Measurements from ENCODE around the gene SNX33. TPM values are rescaled to one million over a fixed set of nuclear protein-coding genes. Genes with fewer than 3 reads are reported as not detected.

SNX33 gene
- total RNA-seq, 1 donor from 2014 or later: 36.3 TPM

- DNase-seq (ENCODE audit: extremely low spot score, unreplicated experiment): no peak
- Mint-ChIP-seq H3K9me3 (ENCODE audit: unreplicated experiment) (no peaks in the 10 kb centered on the region), H3K4me1 (ENCODE audit: unreplicated experiment) (peaks cover 70% of the 10 kb centered on the region), H3K27me3 (ENCODE audit: unreplicated experiment) (no peaks in the 10 kb centered on the region), H3K36me3 (ENCODE audit: unreplicated experiment) (peaks cover 15% of the 10 kb centered on the region), H3K4me3 (ENCODE audit: unreplicated experiment) (peak overlapping the region; percentile 90), H3K27ac (ENCODE audit: unreplicated experiment) (peak overlapping the region; percentile 96)
- no peak for TF ChIP-seq CTCF (IDR thresholded peaks at IDR 0.05)
Observed at GRCh38 chr15:75648156-75649000, 666 bp downstream of the SNX33 start.

GRCh38 chr15:75649045-75649761 lies 1.5 kb downstream of the SNX33 start:
- no peaks in the 10 kb centered on the region for H3K27me3 Mint-ChIP-seq (ENCODE audit: unreplicated experiment)
- H3K9me3 Mint-ChIP-seq (ENCODE audit: unreplicated experiment): no peaks in the 10 kb centered on the region
- peaks cover 69% of the 10 kb centered on the region for H3K4me1 Mint-ChIP-seq (ENCODE audit: unreplicated experiment)
- no peak for TF ChIP-seq CTCF (IDR thresholded peaks at IDR 0.05)
- no peak for DNase-seq (ENCODE audit: extremely low spot score, unreplicated experiment)
- H3K36me3 Mint-ChIP-seq (ENCODE audit: unreplicated experiment): peaks cover 15% of the 10 kb centered on the region
- peak overlapping the region; percentile 96 for H3K27ac Mint-ChIP-seq (ENCODE audit: unreplicated experiment)
- peak overlapping the region; percentile 90 for H3K4me3 Mint-ChIP-seq (ENCODE audit: unreplicated experiment)

GRCh38 chr15:75649848-75650247 lies 2.1 kb downstream of the SNX33 start:
- Mint-ChIP-seq H3K27me3 (ENCODE audit: unreplicated experiment) (no peaks in the 10 kb centered on the region), H3K27ac (ENCODE audit: unreplicated experiment) (peak overlapping the region; percentile 45), H3K4me1 (ENCODE audit: unreplicated experiment) (peaks cover 71% of the 10 kb centered on the region), H3K4me3 (ENCODE audit: unreplicated experiment) (peak overlapping the region; percentile 90), H3K36me3 (ENCODE audit: unreplicated experiment) (peaks cover 15% of the 10 kb centered on the region), H3K9me3 (ENCODE audit: unreplicated experiment) (no peaks in the 10 kb centered on the region)
- TF ChIP-seq CTCF (IDR thresholded peaks at IDR 0.05): no peak
- DNase-seq (ENCODE audit: extremely low spot score, unreplicated experiment): no peak

GRCh38 chr15:75650908-75651809 lies 3.4 kb downstream of the SNX33 start:
- Mint-ChIP-seq H3K27me3 (ENCODE audit: unreplicated experiment) (no peaks in the 10 kb centered on the region), H3K36me3 (ENCODE audit: unreplicated experiment) (peaks cover 17% of the 10 kb centered on the region), H3K9me3 (ENCODE audit: unreplicated experiment) (no peaks in the 10 kb centered on the region), H3K4me1 (ENCODE audit: unreplicated experiment) (peaks cover 73% of the 10 kb centered on the region), H3K27ac (ENCODE audit: unreplicated experiment) (peak overlapping the region; percentile 64), H3K4me3 (ENCODE audit: unreplicated experiment) (peak overlapping the region; percentile 90)
- no peak for TF ChIP-seq CTCF (IDR thresholded peaks at IDR 0.05)
- DNase-seq (ENCODE audit: extremely low spot score, unreplicated experiment): no peak

Data from osteocyte (in vitro differentiated cells).